OCI-M1 (cell line): ENCODE results near the gene ENO1.
"Not testable (repeated sequence)": the region's sequence is repeated elsewhere in the genome, so short reads cannot be mapped to it uniquely, and the experiment has no call there.

Experiments
- DNase-seq: peaks from one replicate; lab custom pipeline; 2025; lab: John Stamatoyannopoulos, UW

The ENO1 gene

GRCh38 chr1:8878448-8878697 is at the start of gene ENO1:
Gene ENO1, minus strand, starts transcription at chr1:8878686. Its CDS starts 3,778 bp downstream, at chr1:8874908.
- no peak for DNase-seq

GRCh38 chr1:8926707-8927694 is 48.5 kb upstream of the ENO1 start:
- DNase-seq, result no peak

- no peak for DNase-seq
Measured at GRCh38 chr1:8925960-8926359, 47.5 kb upstream of the ENO1 start.

- DNase-seq, result peak; percentile 28
Measured at GRCh38 chr1:8925406-8925805, 46.9 kb upstream of the ENO1 start.

- DNase-seq, result no peak
Measured at GRCh38 chr1:8922962-8923361, 44.5 kb upstream of the ENO1 start.

- DNase-seq, result not testable (repeated sequence)
Measured at GRCh38 chr1:8917536-8917935, 39.0 kb upstream of the ENO1 start.

- no peak for DNase-seq
Measured at GRCh38 chr1:8915446-8915845, 37.0 kb upstream of the ENO1 start.

GRCh38 chr1:8914466-8914865 is 36.0 kb upstream of the ENO1 start:
- no peak for DNase-seq

- no peak for DNase-seq
Measured at GRCh38 chr1:8913457-8913856, 35.0 kb upstream of the ENO1 start.

GRCh38 chr1:8911416-8912309 is 33.2 kb upstream of the ENO1 start:
- no peak for DNase-seq

GRCh38 chr1:8910914-8911313 is 32.4 kb upstream of the ENO1 start:
- no peak for DNase-seq

- DNase-seq, result no peak
Measured at GRCh38 chr1:8910331-8910730, 31.8 kb upstream of the ENO1 start.

GRCh38 chr1:8908388-8909151 is 30.1 kb upstream of the ENO1 start:
- no peak for DNase-seq

- no peak for DNase-seq
Measured at GRCh38 chr1:8905582-8906191, 27.2 kb upstream of the ENO1 start.

- DNase-seq, result no peak
Measured at GRCh38 chr1:8903908-8904650, 25.6 kb upstream of the ENO1 start.

GRCh38 chr1:8903410-8903809 is 24.9 kb upstream of the ENO1 start:
- no peak for DNase-seq

- DNase-seq, result no peak
Measured at GRCh38 chr1:8902765-8903164, 24.3 kb upstream of the ENO1 start.

- DNase-seq, result not testable (repeated sequence)
Measured at GRCh38 chr1:8900684-8901083, 22.2 kb upstream of the ENO1 start.

GRCh38 chr1:8899046-8899445 is 20.6 kb upstream of the ENO1 start:
- no peak for DNase-seq

- not testable (repeated sequence) for DNase-seq
Measured at GRCh38 chr1:8898418-8898817, 19.9 kb upstream of the ENO1 start.

- DNase-seq, result not testable (repeated sequence)
Measured at GRCh38 chr1:8897505-8897904, 19.0 kb upstream of the ENO1 start.
